Cardiac muscle cell (in vitro differentiated cells and primary cell): ENCODE results near the gene FBXL19. TPM values are rescaled to one million over a fixed set of nuclear protein-coding genes. Genes with fewer than 3 reads are reported as not detected.

Source experiments
- DNase-seq, 2 donors: peaks; one replicate each; pipeline versions ENCODE4 v3.0.0 to v3.0.0-alpha.2; 2010 to 2017; ENCODE audit warnings: low read depth in 1 of 2, low spot score in 1 of 2
- H3K27ac ChIP-seq: fragments of 200-600 bp; sonication (generic); 2 replicates; pipeline ENCODE4 v1.5.1; 2016
- H3K27me3 ChIP-seq: fragments of 200-600 bp; sonication (generic); 2 replicates; pipeline ENCODE4 v1.6.0; 2016; ENCODE audit warnings: control low read depth
- H3K36me3 ChIP-seq: fragments of 200-600 bp; sonication (generic); 2 replicates; pipeline ENCODE4 v1.5.1; 2016; ENCODE audit warnings: control low read depth
- H3K4me1 ChIP-seq: fragments of 200-600 bp; sonication (generic); 2 replicates; pipeline ENCODE4 v1.8.1; 2017; ENCODE audit warnings: low read depth, mild to moderate bottlenecking, mixed run types
- H3K4me3 ChIP-seq: fragments of 200-600 bp; sonication (generic); 2 replicates; pipeline ENCODE4 v1.5.1; 2016; ENCODE audit warnings: mild to moderate bottlenecking
- H3K9me3 ChIP-seq: fragments of 200-600 bp; sonication (generic); 2 replicates; pipeline ENCODE4 v1.5.1; 2017; ENCODE audit warnings: low read depth, mild to moderate bottlenecking, control low read depth
- polyA plus RNA-seq: library from polyadenylated mRNA; unstranded; fragments of >200 nt; fragmentation: Nextera tagmentation; extraction: Ambion mirVana; gene quantifications from 2 replicates; pipeline ENCODE4 v1.2.1, GENCODE V29; 2016
- total RNA-seq: library from RNA; depleted of rRNA; stranded (reverse); fragments of >200 nt; gene quantifications from 2 replicates; pipeline ENCODE4 v1.2.3, GENCODE V29; 2016
- TF ChIP-seq, protein P1 (sequence below): IDR thresholded peaks from 2 replicates; pipeline ENCODE4 v1.5.1; 2012; ENCODE audit warnings: low read depth, mild to moderate bottlenecking, low read length

The FBXL19 gene
- total and polyA plus RNA-seq, 2 experiments from 2014 or later: 4.0 to 60.0 TPM

DNA sequence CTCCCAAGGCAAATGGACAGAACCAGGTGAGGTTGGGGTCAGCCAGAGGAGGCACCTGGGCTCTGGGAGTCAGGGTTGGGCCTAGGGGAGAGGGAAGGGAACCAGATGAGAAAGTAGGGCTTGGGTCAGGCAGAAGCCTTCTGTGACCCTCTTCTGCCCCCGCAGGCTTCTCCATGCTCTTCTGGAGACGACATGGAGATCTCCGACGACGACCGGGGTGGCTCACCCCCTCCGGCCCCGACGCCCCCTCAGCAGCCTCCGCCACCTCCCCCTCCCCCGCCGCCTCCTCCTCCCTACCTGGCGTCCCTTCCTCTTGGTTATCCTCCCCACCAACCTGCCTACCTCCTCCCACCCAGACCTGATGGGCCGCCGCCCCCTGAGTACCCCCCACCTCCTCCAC, 42.1 kb downstream of the FBXL19 start:
- H3K4me1 ChIP-seq: no peaks in the 10 kb centered on the region
- H3K4me3 ChIP-seq: no peak overlapping the region
- no peaks in the 10 kb centered on the region for H3K27me3 ChIP-seq
- no peak for DNase-seq
- peaks cover 58% of the 10 kb centered on the region for H3K36me3 ChIP-seq
- H3K27ac ChIP-seq: no peak overlapping the region
- TF ChIP-seq, protein P1, sequence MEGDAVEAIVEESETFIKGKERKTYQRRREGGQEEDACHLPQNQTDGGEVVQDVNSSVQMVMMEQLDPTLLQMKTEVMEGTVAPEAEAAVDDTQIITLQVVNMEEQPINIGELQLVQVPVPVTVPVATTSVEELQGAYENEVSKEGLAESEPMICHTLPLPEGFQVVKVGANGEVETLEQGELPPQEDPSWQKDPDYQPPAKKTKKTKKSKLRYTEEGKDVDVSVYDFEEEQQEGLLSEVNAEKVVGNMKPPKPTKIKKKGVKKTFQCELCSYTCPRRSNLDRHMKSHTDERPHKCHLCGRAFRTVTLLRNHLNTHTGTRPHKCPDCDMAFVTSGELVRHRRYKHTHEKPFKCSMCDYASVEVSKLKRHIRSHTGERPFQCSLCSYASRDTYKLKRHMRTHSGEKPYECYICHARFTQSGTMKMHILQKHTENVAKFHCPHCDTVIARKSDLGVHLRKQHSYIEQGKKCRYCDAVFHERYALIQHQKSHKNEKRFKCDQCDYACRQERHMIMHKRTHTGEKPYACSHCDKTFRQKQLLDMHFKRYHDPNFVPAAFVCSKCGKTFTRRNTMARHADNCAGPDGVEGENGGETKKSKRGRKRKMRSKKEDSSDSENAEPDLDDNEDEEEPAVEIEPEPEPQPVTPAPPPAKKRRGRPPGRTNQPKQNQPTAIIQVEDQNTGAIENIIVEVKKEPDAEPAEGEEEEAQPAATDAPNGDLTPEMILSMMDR: no peak
- no peaks in the 10 kb centered on the region for H3K9me3 ChIP-seq

DNA sequence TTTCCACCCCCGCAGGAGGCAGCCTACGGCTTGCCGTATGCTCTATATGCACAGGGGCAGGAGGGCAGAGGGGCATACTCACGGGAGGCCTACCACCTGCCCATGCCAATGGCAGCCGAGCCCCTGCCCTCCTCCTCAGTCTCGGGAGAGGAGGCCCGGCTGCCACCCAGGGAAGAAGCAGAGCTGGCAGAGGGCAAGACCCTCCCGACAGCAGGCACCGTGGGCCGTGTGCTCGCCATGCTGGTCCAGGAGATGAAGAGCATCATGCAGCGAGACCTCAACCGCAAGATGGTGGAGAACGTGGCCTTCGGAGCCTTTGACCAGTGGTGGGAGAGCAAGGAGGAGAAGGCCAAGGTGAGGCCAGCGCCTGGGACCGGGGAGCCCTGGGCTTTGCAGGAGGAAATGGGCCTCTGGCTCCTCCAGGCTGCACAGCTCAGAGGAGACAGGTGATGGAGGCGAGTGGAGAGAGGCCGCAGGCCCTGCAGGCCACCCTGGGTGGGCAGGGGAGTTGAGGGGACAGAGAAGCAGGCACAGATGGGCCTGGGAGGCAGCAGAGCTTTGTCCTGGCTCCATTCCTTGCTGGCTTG, 42.8 kb downstream of the FBXL19 start:
- Histone ChIP-seq H3K36me3 (peaks cover 59% of the 10 kb centered on the region), H3K4me3 (no peak overlapping the region)
- TF ChIP-seq, protein P1: no peak

DNA sequence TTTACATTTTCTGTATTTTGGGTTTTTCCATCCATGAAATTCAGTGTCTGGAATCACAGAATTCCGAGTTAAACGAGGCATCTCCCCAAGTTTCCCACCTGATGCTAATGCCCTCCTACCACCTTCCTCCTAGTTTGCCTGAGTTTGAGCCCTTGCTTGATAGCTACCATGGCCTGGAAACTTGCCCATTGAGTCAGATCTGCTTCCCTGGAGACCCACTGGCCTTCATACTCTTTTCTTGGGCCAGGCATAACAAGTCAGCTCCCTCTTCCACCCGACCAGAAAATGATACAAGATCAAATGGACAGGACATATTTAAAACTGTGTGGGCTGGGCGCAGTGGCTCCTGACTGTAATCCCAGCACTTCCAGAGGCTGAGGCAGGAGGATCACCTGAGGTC, 44.4 kb downstream of the FBXL19 start:
- Histone ChIP-seq H3K4me1 (no peaks in the 10 kb centered on the region), H3K27ac (no peak overlapping the region), H3K4me3 (no peak overlapping the region), H3K36me3 (peaks cover 57% of the 10 kb centered on the region), H3K9me3 (no peaks in the 10 kb centered on the region), H3K27me3 (no peaks in the 10 kb centered on the region)
- DNase-seq: no peak
- TF ChIP-seq, protein P1: no peak

More for the DNA sequence above, 42.8 kb downstream of the FBXL19 start:
- no peaks in the 10 kb centered on the region for H3K4me1 ChIP-seq
- no peaks in the 10 kb centered on the region for H3K9me3 ChIP-seq
- H3K27ac ChIP-seq: no peak overlapping the region
- H3K27me3 ChIP-seq: no peaks in the 10 kb centered on the region
- DNase-seq: no peak

GRCh38 chr16:30969246-30969842, 46.0 kb downstream of the FBXL19 start:
- H3K27me3 ChIP-seq: no peaks in the 10 kb centered on the region
- no peak overlapping the region for H3K27ac ChIP-seq
- no peak overlapping the region for H3K4me3 ChIP-seq
- no peak for DNase-seq
- TF ChIP-seq, protein P1: no peak
- no peaks in the 10 kb centered on the region for H3K9me3 ChIP-seq
- no peaks in the 10 kb centered on the region for H3K4me1 ChIP-seq
- H3K36me3 ChIP-seq: peaks cover 58% of the 10 kb centered on the region

GRCh38 chr16:30971298-30971697, 47.9 kb downstream of the FBXL19 start:
- Histone ChIP-seq H3K9me3 (no peaks in the 10 kb centered on the region), H3K36me3 (peaks cover 54% of the 10 kb centered on the region), H3K27me3 (no peaks in the 10 kb centered on the region), H3K27ac (no peak overlapping the region), H3K4me1 (no peaks in the 10 kb centered on the region), H3K4me3 (no peak overlapping the region)
- TF ChIP-seq, protein P1: no peak
- no peak for DNase-seq
